ENCODE results near the gene PLEKHA7. TPM values are rescaled to one million over a fixed set of nuclear protein-coding genes. Genes with fewer than 3 reads are reported as not detected.

Gene PLEKHA7
- total RNA-seq, 1 donor from 2014 or later = 96.6 TPM

DNA sequence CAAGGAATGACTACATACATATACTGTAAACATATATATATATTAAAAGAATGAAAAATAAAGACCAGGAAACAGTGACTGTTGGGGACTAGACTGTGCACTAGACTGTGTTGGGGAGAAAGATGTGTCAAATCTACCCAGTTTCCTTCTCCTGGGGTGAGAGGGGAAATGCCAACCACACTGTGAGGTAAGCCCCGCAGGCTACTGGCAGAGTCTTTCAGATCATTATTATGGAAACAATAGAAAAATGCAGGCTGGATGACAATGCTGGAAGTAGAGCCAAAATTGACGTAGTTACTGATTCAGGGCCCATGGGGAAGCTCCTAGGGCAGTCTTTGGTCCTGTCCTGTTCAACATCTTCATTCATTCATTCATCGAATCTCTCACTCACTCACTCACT is 174.4 kb downstream of the PLEKHA7 start:
- intact Hi-C loops (cut with DNase I) = no loop called here
- no peak for DNase-seq (ENCODE audit: low spot score)
- no peak for ATAC-seq

DNA sequence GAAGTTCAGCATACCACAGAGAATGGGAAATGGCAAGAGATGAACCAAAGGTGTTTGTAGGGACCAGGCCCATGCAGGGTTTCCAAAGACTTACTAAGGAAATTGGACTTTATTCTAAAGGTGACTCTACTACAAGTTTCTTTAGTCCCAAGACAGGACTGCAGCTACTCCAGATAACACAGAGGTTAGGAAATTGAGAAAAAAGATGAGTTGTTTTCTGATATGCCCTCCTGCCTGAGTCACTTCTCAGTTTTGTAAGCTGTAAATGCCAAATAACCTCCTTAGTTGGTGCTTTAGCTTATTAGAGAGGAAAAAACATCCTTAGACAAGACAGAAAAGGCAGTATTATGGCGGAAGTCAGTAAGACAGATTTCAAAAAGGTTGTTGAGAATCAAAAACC is 179.8 kb downstream of the PLEKHA7 start:
- intact Hi-C loops (cut with DNase I) = no loop called here

DNA sequence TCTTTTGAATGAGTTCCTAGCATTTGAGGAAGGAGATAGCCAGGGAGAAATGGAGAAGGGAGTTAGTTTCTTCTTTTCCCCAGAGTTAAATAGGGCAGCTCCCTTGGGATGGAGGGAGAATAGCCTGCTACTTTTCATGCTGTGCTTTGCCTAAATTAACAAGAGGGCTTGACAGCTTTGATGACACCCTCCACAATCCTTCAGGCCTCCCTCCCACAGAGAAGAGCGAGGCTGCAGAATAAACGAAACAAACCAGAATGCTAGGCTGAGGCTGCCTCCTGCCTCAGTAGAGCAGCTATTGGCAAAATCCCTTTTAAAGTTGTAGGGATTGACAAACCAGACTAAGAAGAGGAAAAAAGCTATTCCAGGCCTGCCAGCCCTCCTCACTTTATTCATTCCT is 181.2 kb downstream of the PLEKHA7 start:
- no peak for DNase-seq (ENCODE audit: low spot score)
- intact Hi-C loops (cut with DNase I) = no loop called here
- ATAC-seq = no peak

More for the DNA sequence above, 179.8 kb downstream of the PLEKHA7 start:
- DNase-seq (ENCODE audit: low spot score) = no peak
- no peak for ATAC-seq

DNA sequence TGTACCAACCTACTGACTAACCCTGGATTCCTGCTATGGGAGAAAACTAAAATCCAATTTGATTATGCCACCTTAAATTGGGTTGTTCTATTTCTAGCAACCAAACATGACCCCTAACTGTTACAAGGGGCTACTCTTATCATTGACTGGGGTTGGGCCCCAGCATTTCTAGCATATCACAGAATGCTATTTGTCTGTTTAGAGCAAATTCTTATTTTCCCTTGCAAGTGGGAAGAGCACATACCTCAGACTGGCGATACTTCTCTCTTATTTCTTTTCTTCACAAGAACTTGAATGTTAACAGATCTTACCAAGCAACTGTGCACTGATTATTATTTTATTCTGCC is 182.0 kb downstream of the PLEKHA7 start:
- intact Hi-C loops (cut with DNase I) = no loop called here
- DNase-seq (ENCODE audit: low spot score) (no peak), ATAC-seq (no peak)

DNA sequence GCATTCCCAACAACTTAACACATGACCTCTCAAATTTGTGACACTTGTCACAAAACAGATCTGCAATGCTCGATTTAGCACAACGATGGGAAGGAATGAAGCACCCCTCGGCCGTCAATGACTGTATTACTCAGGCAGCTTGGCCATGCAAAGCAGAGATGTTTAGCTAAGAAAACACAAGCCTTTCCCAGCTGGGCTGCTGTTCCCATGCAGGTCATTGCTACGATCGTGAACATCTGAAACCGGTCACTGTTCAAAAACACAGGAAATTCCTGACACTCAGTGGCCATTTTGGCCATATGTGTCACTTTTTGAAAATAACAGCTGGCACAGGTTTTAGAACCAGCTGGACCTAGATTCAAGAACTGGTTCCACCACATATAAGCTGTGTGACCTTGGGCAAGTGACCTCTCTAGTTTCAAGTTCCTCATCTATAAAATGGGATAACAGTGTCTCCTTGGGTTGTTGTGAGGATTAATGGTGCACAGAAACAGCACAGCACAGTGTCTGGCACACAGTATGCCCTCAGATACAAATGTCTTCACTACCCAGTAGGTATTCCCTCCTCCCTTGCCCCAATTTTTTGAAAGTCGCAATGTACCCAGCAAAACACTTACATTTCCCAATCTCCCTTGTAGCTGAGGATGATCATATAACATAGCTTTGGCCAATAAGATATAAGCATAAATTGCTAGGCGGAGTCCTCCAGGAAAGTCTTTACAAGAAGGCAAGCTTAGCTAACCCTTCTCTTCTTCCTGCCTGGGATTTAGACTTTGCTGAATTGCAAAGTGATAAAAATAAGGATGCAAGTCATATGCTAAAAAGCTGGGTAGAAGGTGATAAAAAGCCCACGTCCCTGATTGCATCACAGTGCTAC is 182.7 kb downstream of the PLEKHA7 start:
- DNase-seq (ENCODE audit: low spot score) = no peak
- ATAC-seq = no peak
- intact Hi-C loops (cut with DNase I) = no loop called here

DNA sequence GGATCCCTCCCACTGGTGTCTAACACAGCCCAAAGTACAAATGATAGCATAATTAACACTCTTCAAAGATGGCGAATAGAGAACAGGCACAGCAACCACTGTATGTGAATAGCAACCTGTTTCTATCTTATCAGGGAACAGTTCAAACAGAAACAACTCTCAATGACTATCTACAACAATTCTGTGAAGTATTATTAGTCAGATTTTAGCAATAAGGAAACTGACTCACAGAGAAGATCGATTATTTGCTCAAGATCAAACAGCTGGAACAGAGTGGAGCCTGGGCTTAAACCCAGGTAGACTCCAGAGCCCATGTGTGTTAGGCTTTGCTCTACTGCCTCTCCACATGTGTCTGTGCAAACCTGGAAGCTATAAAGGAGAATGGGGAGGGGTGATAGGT is 187.1 kb downstream of the PLEKHA7 start:
- no peak for DNase-seq (ENCODE audit: low spot score)
- intact Hi-C loops (cut with DNase I) = no loop called here
- ATAC-seq = no peak

DNA sequence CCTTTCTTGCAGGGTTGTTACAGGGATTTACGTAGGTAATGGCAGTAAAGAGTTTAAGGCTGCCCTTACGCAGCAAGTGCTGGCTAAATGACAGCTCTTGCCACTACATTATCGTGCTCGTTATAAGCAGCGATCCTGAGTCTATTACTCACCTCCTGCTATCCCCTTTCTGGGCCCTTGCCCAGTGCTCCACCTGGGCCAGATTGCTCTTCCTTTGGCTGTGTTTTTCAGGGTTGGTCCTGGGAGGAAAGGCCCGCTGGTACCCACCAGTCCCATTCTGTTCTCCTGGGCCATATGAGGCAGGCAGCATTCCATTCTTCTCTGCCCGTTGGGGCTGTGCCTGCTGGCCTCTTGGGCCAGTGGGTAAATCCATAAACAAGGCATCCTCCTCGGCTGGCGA is 188.2 kb downstream of the PLEKHA7 start:
- intact Hi-C loops (cut with DNase I) = no loop called here
- DNase-seq (ENCODE audit: low spot score) (no peak), ATAC-seq (no peak)

DNA sequence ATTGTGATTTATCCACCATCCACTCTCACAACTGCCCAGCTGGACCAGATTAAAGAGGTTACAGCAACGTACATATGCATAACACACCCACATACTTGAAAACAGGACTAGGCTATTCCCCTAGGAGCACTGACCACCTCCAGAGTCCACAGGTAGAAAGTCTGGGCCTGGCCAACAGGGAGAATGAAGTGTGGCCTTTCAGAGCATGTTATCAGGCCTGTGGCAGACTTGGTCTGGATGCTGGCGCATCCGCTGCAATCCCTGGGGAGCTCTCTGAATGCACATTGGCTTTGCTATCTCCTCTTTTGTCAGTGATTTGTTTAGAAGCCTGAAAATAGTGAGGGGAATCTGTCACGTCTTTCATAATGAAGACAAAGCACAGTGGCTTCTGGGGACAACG is 189.1 kb downstream of the PLEKHA7 start:
- intact Hi-C loops (cut with DNase I) = no loop called here
- no peak for ATAC-seq

DNA sequence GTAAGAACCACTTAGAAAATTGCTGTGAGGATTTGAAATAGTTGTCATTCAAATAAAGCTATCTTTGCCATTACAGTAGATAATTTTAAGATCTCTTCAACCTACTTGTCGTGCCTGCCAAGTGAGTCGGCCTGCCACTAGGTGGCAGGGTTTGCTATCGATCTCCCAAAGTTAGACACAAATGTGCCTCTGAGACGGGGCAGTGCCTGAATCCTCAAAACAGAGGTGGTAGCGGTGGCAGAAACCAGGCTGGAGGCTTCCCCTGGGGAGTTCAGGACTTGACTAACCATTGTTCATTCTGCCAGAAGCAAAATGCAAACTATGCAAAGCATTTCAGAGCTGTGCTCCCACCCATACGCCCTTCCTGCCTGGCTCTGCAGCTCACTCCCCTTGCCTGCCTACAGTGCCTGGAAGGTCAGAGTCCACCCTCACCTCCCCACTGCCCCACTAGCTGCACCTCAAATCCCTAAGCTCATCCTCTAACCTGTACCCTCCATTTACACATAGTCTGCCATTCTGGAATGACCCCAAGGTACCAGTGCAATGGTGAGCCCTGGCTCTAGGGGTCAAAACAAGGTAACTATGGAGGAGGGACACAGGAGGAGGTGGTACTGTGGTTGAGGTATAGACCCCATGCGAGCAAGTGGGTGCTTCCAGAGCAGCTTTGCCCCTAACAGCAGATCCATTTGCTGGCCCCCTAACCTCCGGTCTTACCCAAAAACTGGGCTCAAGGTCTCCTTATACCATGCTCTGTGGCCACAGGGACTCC is 193.7 kb downstream of the PLEKHA7 start:
- DNase-seq (ENCODE audit: low spot score) (peak; percentile 87), ATAC-seq (peak; percentile 79)
- intact Hi-C loops (cut with DNase I) = no loop called here

More for the DNA sequence above, 189.1 kb downstream of the PLEKHA7 start:
- DNase-seq (ENCODE audit: low spot score) = no peak

DNA sequence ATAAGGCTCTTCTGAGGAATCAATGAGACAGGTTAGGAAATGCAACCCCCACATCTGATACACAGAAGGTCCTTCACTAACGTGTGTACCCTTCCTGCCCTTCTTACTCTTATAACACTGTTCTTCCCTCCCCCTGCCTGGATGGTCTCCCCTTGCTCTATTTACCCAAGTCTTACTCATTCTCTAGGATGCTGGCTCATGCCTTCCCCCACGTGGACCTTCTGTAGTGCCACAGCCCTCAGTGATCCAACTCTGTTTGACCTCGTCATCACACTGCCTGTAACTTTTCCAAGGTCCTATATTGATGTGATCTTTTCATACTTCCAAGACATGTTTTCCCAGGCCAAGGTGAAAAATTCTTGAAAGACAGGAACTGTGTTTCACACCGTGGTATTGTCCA is 195.9 kb downstream of the PLEKHA7 start:
- ATAC-seq = no peak
- intact Hi-C loops (cut with DNase I) = loop anchor here (10.0 kb wide), 1 partner anchor 247 kb away; no protein-coding TSS in a partner anchor
- DNase-seq (ENCODE audit: low spot score) = no peak

DNA sequence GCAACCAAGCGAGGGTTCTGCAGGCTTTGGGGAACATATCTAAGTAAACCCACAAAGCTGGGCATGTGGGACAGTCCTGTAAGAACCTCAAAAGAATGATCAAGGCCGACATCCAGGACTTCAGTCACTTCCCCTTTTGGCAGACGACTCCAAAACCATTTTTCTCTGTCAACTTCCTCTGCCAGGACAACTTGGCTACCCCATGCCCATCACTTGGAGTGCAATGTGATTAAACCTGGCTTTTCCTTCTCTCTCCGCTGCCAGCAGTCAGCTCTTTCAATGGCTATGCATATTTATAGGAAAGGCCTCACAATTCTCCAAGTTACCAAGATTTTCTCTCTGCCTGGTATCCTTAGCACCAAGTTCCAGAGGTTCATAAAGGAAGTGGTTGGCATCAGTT is 196.9 kb downstream of the PLEKHA7 start:
- DNase-seq (ENCODE audit: low spot score) = no peak
- intact Hi-C loops (cut with DNase I) = loop anchor here (10.0 kb wide), 1 partner anchor 247 kb away; no protein-coding TSS in a partner anchor
- no peak for ATAC-seq

DNA sequence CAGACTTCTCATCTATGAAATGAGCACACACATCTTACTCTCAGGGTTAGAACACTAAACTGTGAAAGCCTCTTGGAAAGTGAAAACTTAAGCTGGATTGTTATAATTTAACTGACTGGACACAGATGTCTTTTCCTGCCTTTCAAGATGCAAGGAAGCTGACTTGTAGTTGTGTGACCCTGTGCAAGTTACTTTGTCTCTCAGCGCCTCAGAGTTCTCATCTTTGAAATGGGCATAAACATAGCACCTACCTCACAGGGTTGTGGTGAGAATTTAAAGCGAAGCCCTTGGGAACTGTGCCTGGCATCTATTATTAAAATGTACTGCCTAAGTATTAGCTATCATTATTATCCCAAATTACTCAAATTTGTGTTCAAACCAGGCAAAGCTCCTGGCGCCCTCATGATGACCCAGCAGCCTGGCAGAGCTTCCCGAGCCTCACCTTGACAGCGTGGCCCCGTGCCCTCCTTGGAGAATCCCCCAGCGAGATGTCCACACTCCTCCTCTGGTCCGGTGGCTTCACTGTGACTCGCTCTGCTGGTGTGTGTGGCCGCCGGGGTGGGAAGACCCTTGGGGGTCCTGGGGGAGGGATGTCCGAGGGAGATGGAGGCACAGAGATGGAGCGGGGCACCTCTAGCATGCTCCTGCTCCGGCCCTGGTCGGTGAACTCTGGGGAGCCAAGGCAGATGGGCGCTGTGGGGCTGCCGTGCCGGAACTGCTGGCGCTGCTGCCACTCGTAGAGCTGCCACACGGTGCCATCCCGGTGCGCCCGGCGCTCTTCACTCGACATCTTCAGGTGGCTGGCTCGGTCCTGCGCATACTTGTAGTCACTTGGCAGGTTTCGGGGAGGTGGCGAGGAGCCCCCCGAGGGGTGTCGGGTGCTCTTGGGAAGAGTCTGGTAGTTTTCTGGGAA is 197.6 kb downstream of the PLEKHA7 start:
- intact Hi-C loops (cut with DNase I) = loop anchor here (10.0 kb wide), 1 partner anchor 248 kb away; no protein-coding TSS in a partner anchor
- DNase-seq (ENCODE audit: low spot score) = no peak
- ATAC-seq = no peak

DNA sequence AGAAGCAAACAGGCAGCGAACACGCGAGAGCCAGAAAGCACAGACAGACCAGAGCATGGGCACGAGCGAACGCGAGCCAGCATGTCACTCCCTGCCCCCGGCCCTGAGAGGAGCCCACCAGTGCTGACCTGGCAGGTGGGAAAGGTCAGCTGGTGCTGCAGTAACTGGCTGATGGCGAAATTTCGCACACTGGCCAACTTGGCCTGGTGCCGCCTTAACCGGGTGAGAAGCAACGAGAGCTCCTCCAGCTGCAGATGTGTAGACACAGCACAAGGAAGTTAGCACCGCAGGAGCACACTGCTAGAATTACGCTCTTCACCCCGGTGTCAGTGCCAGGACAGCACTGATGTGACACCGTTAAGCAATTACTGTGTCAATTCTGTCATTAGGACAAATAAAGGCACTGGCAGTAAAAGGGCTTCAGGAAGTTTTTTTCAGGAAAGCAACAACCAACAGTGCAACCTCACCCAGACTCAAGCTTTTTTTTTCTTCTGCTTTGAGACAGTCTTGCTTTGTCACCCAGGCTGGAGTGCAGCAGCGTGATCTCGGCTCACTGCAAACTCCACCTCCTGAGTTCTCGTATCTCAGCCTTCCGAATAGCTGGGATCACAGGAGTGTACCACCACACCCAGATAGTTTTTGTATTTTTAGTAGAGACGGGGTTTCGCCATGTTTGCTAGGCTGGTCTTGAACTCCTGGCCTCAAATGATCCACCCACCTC is 199.0 kb downstream of the PLEKHA7 start:
- ATAC-seq (peak; percentile 76), DNase-seq (ENCODE audit: low spot score) (peak; percentile 76)
- intact Hi-C loops (cut with DNase I) = loop anchor here (10.0 kb wide), 1 partner anchor 250 kb away; no protein-coding TSS in a partner anchor

DNA sequence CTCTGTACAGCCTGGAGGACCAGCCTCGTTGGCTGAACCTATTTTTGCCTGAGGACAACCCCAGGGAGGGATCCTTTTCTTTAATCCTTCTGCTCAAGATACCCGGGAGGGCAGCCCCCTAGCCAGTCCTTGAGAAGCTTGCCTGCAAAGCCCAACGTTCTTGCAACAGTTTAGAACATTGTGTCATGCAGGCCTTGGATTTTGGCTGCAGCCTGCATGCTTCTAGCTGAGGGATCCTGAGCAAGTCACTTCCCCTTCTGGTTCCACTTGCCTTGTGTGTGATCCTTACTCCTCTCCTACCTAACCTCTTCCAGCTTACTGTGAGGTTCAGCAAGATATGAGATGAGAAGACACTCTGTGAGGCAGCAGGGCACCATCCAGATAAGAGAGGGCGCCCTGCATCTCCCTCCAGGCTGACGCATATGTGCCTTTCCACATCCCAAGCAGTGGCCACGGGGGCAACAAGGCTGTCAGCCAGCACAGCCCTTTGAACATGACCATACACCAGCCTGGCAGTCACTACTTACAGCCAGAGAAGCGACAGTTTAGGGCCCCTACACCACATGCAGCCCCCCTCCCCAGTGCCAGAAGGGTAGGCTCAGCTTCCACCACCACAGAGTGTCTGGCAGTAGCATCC is 199.7 kb downstream of the PLEKHA7 start:
- ATAC-seq (no peak), DNase-seq (ENCODE audit: low spot score) (no peak)
- intact Hi-C loops (cut with DNase I) = loop anchor here (10.0 kb wide), 1 partner anchor 250 kb away; no protein-coding TSS in a partner anchor

DNA sequence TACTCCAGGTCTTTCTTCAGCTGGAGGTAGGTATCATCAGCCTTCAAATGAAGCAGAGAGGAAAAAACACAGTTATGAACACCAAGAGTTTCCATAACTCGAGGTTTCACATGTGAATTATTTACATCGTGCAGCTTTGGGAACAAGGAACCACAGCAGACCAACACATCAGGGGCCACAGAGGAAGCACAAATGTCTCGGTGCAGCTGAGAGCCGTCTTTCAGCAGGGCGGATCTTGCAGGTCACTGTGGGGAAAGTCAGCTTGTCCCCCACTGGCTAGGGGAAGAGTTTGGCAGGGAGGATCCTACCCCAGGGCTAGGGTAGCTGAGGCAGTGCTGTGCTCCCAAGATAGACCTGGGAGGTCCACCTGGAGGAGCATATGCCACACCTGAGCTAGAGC is 201.1 kb downstream of the PLEKHA7 start:
- ATAC-seq (no peak), DNase-seq (ENCODE audit: low spot score) (no peak)
- intact Hi-C loops (cut with DNase I) = loop anchor here (10.0 kb wide), 1 partner anchor 252 kb away; no protein-coding TSS in a partner anchor

DNA sequence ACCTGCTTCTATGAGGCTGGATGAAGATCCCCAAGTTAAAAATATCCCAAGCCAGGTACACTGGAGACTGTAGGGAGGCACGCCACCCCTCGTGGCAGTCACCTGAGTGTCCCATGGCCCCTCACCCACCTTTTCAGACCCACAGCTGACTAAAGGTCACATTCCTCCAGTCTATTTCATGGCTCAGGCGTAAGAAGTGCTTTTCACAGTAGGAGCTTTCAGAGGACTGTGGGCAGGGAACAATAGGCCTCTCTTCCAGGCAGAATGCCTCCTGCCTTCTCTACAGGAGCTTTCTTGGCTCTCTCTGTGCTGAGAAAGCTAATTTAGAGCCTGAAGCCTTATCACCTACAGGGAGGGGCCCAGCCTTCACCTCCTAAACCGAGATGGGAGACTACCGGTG is 201.9 kb downstream of the PLEKHA7 start:
- intact Hi-C loops (cut with DNase I) = loop anchor here (10.0 kb wide), 1 partner anchor 253 kb away; no protein-coding TSS in a partner anchor
- DNase-seq (ENCODE audit: low spot score) (no peak), ATAC-seq (peak; percentile 29)

DNA sequence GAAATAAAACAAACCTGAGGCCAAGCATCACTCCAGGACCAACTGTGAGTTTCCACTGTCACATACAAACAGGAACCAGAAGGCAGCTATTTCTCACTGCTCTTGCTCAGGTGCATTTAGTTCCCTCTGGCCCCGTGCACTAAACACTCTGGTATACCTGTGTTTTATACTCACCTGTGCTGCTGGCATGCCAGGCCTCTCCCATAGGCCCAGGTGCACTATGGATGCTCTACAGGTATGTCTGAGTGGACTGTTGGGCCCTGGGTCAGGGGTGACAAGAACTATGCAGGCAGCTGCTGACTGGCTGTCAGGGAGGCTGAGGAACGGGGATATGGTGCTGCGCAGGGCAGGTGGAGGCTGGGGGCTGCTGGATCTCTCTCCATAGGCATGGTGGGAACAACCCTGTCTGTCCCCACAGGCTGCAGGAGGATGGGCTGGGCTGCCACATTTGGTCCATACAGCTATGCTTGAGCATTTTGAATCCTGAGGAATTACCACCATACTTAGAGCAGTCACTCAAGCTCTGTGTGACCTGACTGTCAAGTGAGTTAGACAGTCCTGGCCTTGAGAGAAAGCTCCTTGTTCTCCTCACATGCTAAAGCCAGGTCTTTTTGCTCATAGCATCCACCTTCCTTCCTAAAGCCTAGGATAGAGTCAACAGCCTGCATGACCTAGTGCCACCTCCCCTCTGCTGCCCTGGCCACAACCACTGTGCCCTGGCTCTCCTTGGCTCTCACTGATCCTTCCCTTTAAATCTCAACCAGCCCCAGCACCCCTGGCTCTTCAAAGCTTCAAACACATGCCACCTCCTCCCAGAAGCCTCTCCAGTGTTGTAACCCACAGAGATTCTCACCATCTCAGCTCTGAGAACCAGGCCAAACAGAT is 202.8 kb downstream of the PLEKHA7 start:
- intact Hi-C loops (cut with DNase I) = loop anchor here (10.0 kb wide), 1 partner anchor 253 kb away; no protein-coding TSS in a partner anchor
- no peak for ATAC-seq

More for the DNA sequence above, 202.8 kb downstream of the PLEKHA7 start:
- DNase-seq (ENCODE audit: low spot score) = no peak

All from sciatic nerve (tissue), 2 donors.